HG03103 (cell line): ENCODE measurements around the gene OR2C1.

Experiments
- ATAC-seq: cut with Tn5 transposase; IDR thresholded peaks from one replicate; pipeline ENCODE4 v1.9.1; 2021; ENCODE audit warnings: low read depth; ENCODE audit not compliant: unreplicated experiment

The OR2C1 gene

GRCh38 chr16:3389663-3390338, 34.1 kb downstream of the OR2C1 start:
- no peak for ATAC-seq

GRCh38 chr16:3400446-3400778, 44.7 kb downstream of the OR2C1 start:
- no peak for ATAC-seq

GRCh38 chr16:3400779-3401688, 45.3 kb downstream of the OR2C1 start, which contains the start of the genes ZNF174 and ZSCAN32:
Gene ZNF174 (plus strand): TSS chr16:3401215. CDS start chr16:3402005, 790 bp downstream.
Gene ZSCAN32 (minus strand): TSS chr16:3401004. CDS start chr16:3397557, 3,447 bp downstream.
- peak; percentile 95 for ATAC-seq

GRCh38 chr16:3401719-3402397, 46.2 kb downstream of the OR2C1 start:
- ATAC-seq, result no peak
